HepG2 (cell line): Measurements from ENCODE around the gene SNAPC4. TPM values are rescaled to one million over a fixed set of nuclear protein-coding genes. Genes with fewer than 3 reads are reported as not detected.
A peak's percentile ranks its signal among the peaks of the same experiment; 100 is the strongest.

Experiments
- CBX5 ChIP-seq: sonication (generic); formaldehyde crosslinking; IDR thresholded peaks from 2 replicates; pipeline ENCODE4 v1.4.0; 2020; ENCODE audit warnings: missing genetic modification reagents, borderline replicate concordance
- ETV6 ChIP-seq: sonication (generic); formaldehyde crosslinking; conservative IDR thresholded peaks from 2 replicates; pipeline ENCODE4 v1.4.0; 2020; ENCODE audit warnings: missing genetic modification reagents
- GABPA ChIP-seq, 2 experiments: IDR thresholded peaks; 2 replicates each; pipeline ENCODE4 v1.6.1; 2011 to 2016; ENCODE audit warnings: low read depth in 2 of 2, low read length in 1 of 2, missing biosample characterization in 1 of 2, missing genetic modification characterization in 1 of 2
- HIVEP1 ChIP-seq: sonication (generic); formaldehyde crosslinking; IDR thresholded peaks from 2 replicates; pipeline ENCODE4 v1.4.0; 2020; ENCODE audit warnings: mild to moderate bottlenecking, missing genetic modification reagents
- HOXA7 ChIP-seq: sonication (generic); formaldehyde crosslinking; IDR thresholded peaks from 2 replicates; pipeline ENCODE4 v1.8.1; 2022; ENCODE audit warnings: mild to moderate bottlenecking, missing genetic modification reagents, moderate library complexity
- JDP2 ChIP-seq: sonication (generic); formaldehyde crosslinking; IDR thresholded peaks from 2 replicates; pipeline ENCODE4 v1.8.1; 2022; ENCODE audit warnings: missing genetic modification reagents, borderline replicate concordance
- KDM3A ChIP-seq: IDR thresholded peaks from 2 replicates; pipeline ENCODE4 v1.6.1; 2018; ENCODE audit warnings: low read depth, missing compliant biosample characterization
- LCORL ChIP-seq, 2 experiments: fragments of 450-650 bp in 1 of 2; sonication (generic) in 1 of 2; formaldehyde crosslinking in 1 of 2; IDR thresholded peaks; 2 replicates each; pipeline versions ENCODE4 v1.5.0 to v1.6.1; 2017 to 2020; ENCODE audit warnings: antibody characterized with exemption in 1 of 2, missing genetic modification reagents in 1 of 2
- MBNL3 ChIP-seq: fragments of 250-450 bp; sonication (Bioruptor Pico); conservative IDR thresholded peaks from 2 replicates; pipeline ENCODE4 v1.8.0; 2022; ENCODE audit warnings: mild to moderate bottlenecking, inconsistent platforms
- NRL ChIP-seq: sonication (generic); formaldehyde crosslinking; IDR thresholded peaks from 2 replicates; pipeline ENCODE4 v1.5.0; 2020; ENCODE audit warnings: missing genetic modification reagents, mild to moderate bottlenecking, moderate library complexity, borderline replicate concordance
- PATZ1 ChIP-seq: sonication (generic); formaldehyde crosslinking; IDR thresholded peaks from 2 replicates; pipeline ENCODE4 v1.4.0; 2020; ENCODE audit warnings: missing genetic modification reagents
- RFX5 ChIP-seq: IDR thresholded peaks from 2 replicates; pipeline ENCODE4 v1.6.1; 2011; ENCODE audit warnings: low read depth, low read length, improper control_type of control experiment
- SIX4 ChIP-seq: sonication (generic); formaldehyde crosslinking; IDR thresholded peaks from 2 replicates; pipeline ENCODE4 v1.4.0; 2020; ENCODE audit warnings: missing genetic modification reagents
- XBP1 ChIP-seq: sonication (generic); formaldehyde crosslinking; IDR thresholded peaks from 2 replicates; pipeline ENCODE4 v1.5.0; 2020; ENCODE audit warnings: missing genetic modification reagents
- XRCC5 ChIP-seq: fragments of 200-400 bp; formaldehyde crosslinking; optimal IDR thresholded peaks from 2 replicates; pipeline ENCODE3; 2017; ENCODE audit warnings: mild to moderate bottlenecking, low read length
- ZBTB39 ChIP-seq: sonication (generic); formaldehyde crosslinking; IDR thresholded peaks from 2 replicates; pipeline ENCODE4 v1.5.0; 2020; ENCODE audit warnings: missing genetic modification reagents
- ZFP36 ChIP-seq: fragments of 150-350 bp; IDR thresholded peaks from 2 replicates; pipeline ENCODE4 v1.6.1; 2018; ENCODE audit warnings: borderline replicate concordance, low read length, low read depth; ENCODE audit not compliant: partially characterized antibody
- ZFP37 ChIP-seq: sonication (generic); formaldehyde crosslinking; IDR thresholded peaks from 2 replicates; pipeline ENCODE4 v1.4.0; 2020; ENCODE audit warnings: missing genetic modification reagents, borderline replicate concordance
- ZNF124 ChIP-seq: sonication (generic); formaldehyde crosslinking; IDR thresholded peaks from 2 replicates; pipeline ENCODE4 v1.4.0; 2020; ENCODE audit warnings: missing genetic modification reagents
- ZNF589 ChIP-seq: sonication (generic); formaldehyde crosslinking; conservative IDR thresholded peaks from 2 replicates; pipeline ENCODE4 v1.8.0; 2022; ENCODE audit warnings: mild to moderate bottlenecking, moderate library complexity, missing genetic modification reagents
- ZNF607 ChIP-seq: sonication (generic); formaldehyde crosslinking; IDR thresholded peaks from 2 replicates; pipeline ENCODE4 v1.5.1; 2020; ENCODE audit warnings: missing genetic modification reagents, mild to moderate bottlenecking, borderline replicate concordance
- ZNF674 ChIP-seq: sonication (generic); formaldehyde crosslinking; IDR thresholded peaks from 2 replicates; pipeline ENCODE4 v1.5.0; 2020; ENCODE audit warnings: low read depth, mild to moderate bottlenecking, missing genetic modification reagents
- ZNF749 ChIP-seq: sonication (generic); formaldehyde crosslinking; IDR thresholded peaks from 2 replicates; pipeline ENCODE4 v1.8.0; 2022; ENCODE audit warnings: mild to moderate bottlenecking, missing genetic modification reagents, moderate library complexity, borderline replicate concordance
- ZSCAN29 ChIP-seq: sonication (generic); formaldehyde crosslinking; conservative IDR thresholded peaks from 2 replicates; pipeline ENCODE4 v1.4.0; 2020; ENCODE audit warnings: mild to moderate bottlenecking, missing genetic modification reagents
- polyA plus RNA-seq, 8 experiments: library from polyadenylated mRNA; depleted of rRNA in 3 of 8; stranded (reverse) in 7 of 8; unstranded in 1 of 8; fragments of >200 nt; fragmentation: Illumina TruSeq in 4 of 8; extraction: Trizol in 4 of 8; gene quantifications; 2 replicates each; pipeline versions ENCODE4 v1.2.1 to v1.2.3, GENCODE V29; 2011 to 2016; ENCODE audit warnings: low read depth in 4 of 8, missing spikeins in 1 of 8, mixed read lengths in 1 of 8; ENCODE audit not compliant: insufficient read depth in 1 of 8
- total RNA-seq, 5 experiments: library from RNA; depleted of rRNA; stranded (reverse); fragments of >200 nt; fragmentation: Illumina TruSeq; extraction: Trizol; gene quantifications; 2 replicates each; pipeline ENCODE4 v1.2.3, GENCODE V29; 2016; ENCODE audit warnings: low read depth in 1 of 5

SNAPC4 gene
- total and polyA plus RNA-seq, 2 of the 13 experiments (the other 11 are each of a cell fraction or from before 2014, with no cell fraction given), result 2.0 to 6.0 TPM

GRCh38 chr9:136363106-136363948 lies 36.6 kb downstream of the SNAPC4 start, which contains the start of gene DNLZ (continued):
- TF ChIP-seq ZBTB39 (no peak), ZNF589 (CRISPR knock-in tag) (peak; percentile 85), KDM3A (CRISPR knock-in tag) (peak; percentile 20; the same call in 1 of the 2 replicates), ZNF749 (peak; percentile 69; the same call in 1 of the 2 replicates), HOXA7 (CRISPR knock-in tag) (0 out of 2 replicates have a peak, but pooled peaks have one; percentile 71), HIVEP1 (no peak), ZNF674 (CRISPR knock-in tag) (no peak), ZNF607 (CRISPR knock-in tag) (peak; percentile 95), CBX5 (CRISPR knock-in tag) (0 out of 2 replicates have a peak, but pooled peaks have one; percentile 35), PATZ1 (CRISPR knock-in tag) (peak; percentile 65), GABPA (IDR thresholded peaks at IDR 0.05; ENCODE audit: low read depth, low read length) (no peak), GABPA (CRISPR knock-in tag; IDR thresholded peaks at IDR 0.05; ENCODE audit: low read depth) (peak; percentile 85), SIX4 (CRISPR knock-in tag) (no peak; the same call in 1 of the 2 replicates), ZFP37 (no peak), ETV6 (CRISPR knock-in tag) (peak; percentile 97), ZNF124 (CRISPR knock-in tag) (no peak), XRCC5 (peak; percentile 81), ZSCAN29 (CRISPR knock-in tag) (peak; percentile 81), LCORL (IDR thresholded peaks at IDR 0.05) (no peak), LCORL (CRISPR knock-in tag; IDR thresholded peaks at IDR 0.05) (peak; percentile 62), ZFP36 (no peak), MBNL3 (no peak), RFX5 (no peak), NRL (CRISPR knock-in tag) (peak; percentile 46; the same call in 1 of the 2 replicates), XBP1 (CRISPR knock-in tag) (no peak), JDP2 (CRISPR knock-in tag) (peak; percentile 64; the same call in 1 of the 2 replicates)
